Measurements from ENCODE around the gene FAM43A.

FAM43A gene

GRCh38 chr3:194711913-194712312 lies 26.2 kb downstream of the FAM43A start:
- DNase-seq = no peak

GRCh38 chr3:194713299-194714136 lies 27.8 kb downstream of the FAM43A start:
- DNase-seq = no peak

GRCh38 chr3:194714137-194714455 lies 28.4 kb downstream of the FAM43A start:
- no peak for DNase-seq

- no peak for DNase-seq
These were observed 28.9 kb downstream of the FAM43A start for GRCh38 chr3:194714564-194714963.

- no peak for DNase-seq
These were observed 29.5 kb downstream of the FAM43A start for GRCh38 chr3:194715022-194715800.

- no peak for DNase-seq
These were observed 32.4 kb downstream of the FAM43A start for GRCh38 chr3:194718079-194718478.

GRCh38 chr3:194720048-194720447 lies 34.4 kb downstream of the FAM43A start:
- DNase-seq = no peak

- DNase-seq = no peak
These were observed 38.3 kb downstream of the FAM43A start for GRCh38 chr3:194723846-194724618.

- DNase-seq = no peak
These were observed 39.7 kb downstream of the FAM43A start for GRCh38 chr3:194725346-194725745.

- no peak for DNase-seq
These were observed 41.9 kb downstream of the FAM43A start for GRCh38 chr3:194727435-194728128.

- DNase-seq = no peak
These were observed 43.3 kb downstream of the FAM43A start for GRCh38 chr3:194728986-194729385.

- no peak for DNase-seq
These were observed 44.7 kb downstream of the FAM43A start for GRCh38 chr3:194730365-194730764.

GRCh38 chr3:194731506-194732073 lies 45.9 kb downstream of the FAM43A start:
- DNase-seq = no peak

GRCh38 chr3:194732617-194733016 lies 46.9 kb downstream of the FAM43A start:
- DNase-seq = no peak

- DNase-seq = peak; percentile 49 to 73
These were observed 50.7 kb downstream of the FAM43A start for GRCh38 chr3:194736277-194736895.

- peak; percentile 78 to 89 for DNase-seq
These were observed 51.4 kb downstream of the FAM43A start for GRCh38 chr3:194736896-194737600.

All from inflammatory macrophage treated with lipopolysaccharide for 1 hour (primary cell).